Rectal smooth muscle tissue (tissue), 1 donor: ENCODE results near the gene BOLA2.
"Not testable (repeated sequence)": the region's sequence is repeated elsewhere in the genome, so short reads cannot be mapped to it uniquely, and the experiment has no call there.

Source experiments
- H3K27ac ChIP-seq: one replicate; pipeline ENCODE4 v1.7.0; 2013; ENCODE audit warnings: low read depth, low read length, inconsistent platforms
- H3K27me3 ChIP-seq: one replicate; pipeline ENCODE4 v1.7.0; 2013; ENCODE audit warnings: low read length; ENCODE audit not compliant: control insufficient read depth, insufficient read depth
- H3K36me3 ChIP-seq: one replicate; pipeline ENCODE4 v1.7.0; 2013; ENCODE audit warnings: low read length; ENCODE audit not compliant: control insufficient read depth, insufficient read depth
- H3K4me1 ChIP-seq: one replicate; pipeline ENCODE4 v1.7.0; 2013; ENCODE audit warnings: low read length; ENCODE audit not compliant: control insufficient read depth, insufficient read depth
- H3K4me3 ChIP-seq: one replicate; pipeline ENCODE4 v1.7.0; 2013; ENCODE audit warnings: low read length
- H3K9ac ChIP-seq: one replicate; pipeline ENCODE4 v1.7.0; 2013; ENCODE audit warnings: low read length

The BOLA2 gene

DNA sequence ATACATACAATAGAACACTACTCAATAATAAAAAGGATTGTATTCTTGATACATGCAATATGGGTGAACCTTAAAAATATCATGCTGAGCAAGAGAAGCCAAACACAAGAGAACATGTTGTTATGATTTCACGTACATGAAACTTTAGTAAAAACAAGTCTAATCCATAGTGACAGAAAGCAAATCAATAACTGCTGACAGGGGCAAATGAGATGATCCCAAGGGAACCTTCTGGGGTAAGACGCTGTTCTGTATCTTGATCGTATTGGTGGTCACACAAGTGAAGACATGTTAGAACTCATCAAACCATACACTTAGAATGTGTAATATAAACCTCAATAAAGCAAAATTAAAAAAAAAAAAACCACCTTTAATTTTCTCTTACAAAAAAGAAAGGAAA is 28.8 kb downstream of the BOLA2 start:
- H3K36me3 ChIP-seq, H3K9ac ChIP-seq, H3K4me3 ChIP-seq, H3K4me1 ChIP-seq, H3K27me3 ChIP-seq, H3K27ac ChIP-seq: not testable (repeated sequence)

- H3K4me1 ChIP-seq, H3K36me3 ChIP-seq, H3K27me3 ChIP-seq, H3K4me3 ChIP-seq, H3K27ac ChIP-seq, H3K9ac ChIP-seq: not testable (repeated sequence)
Measured at GRCh38 chr16:29423587-29423986, 30.6 kb downstream of the BOLA2 start.

DNA sequence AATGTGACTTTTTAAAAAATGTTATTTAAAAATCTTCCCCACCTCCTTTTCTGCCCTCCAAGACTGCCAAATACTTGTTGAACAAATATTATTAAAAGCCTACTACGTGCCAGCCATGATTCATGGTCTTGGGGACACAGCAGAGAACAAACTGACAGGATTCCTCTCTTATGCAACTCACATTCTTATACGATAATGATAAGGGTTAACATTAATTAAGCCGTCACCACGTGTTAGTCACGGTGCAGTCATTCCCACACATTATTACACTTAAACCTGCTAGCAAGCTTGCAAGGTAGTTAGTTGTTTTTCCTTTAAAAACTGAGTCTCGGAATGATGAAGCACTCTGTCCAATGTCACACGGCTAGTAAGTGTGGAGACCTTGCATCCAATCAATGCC is 48.9 kb downstream of the BOLA2 start:
- H3K27ac ChIP-seq, H3K36me3 ChIP-seq, H3K4me1 ChIP-seq: not testable (repeated sequence)

More for the DNA sequence above, 48.9 kb downstream of the BOLA2 start:
- not testable (repeated sequence) for H3K4me3 ChIP-seq, H3K27me3 ChIP-seq, H3K9ac ChIP-seq
